Coronary artery (tissue), 2 donors: Measurements from ENCODE around the gene FAHD2A.
"Not testable (repeated sequence)": the region's sequence is repeated elsewhere in the genome, so short reads cannot be mapped to it uniquely, and the experiment has no call there.

Experiments used
- DNase-seq: peaks from one replicate; pipeline ENCODE4 v3.0.0-alpha.2; 2017; ENCODE audit warnings: low spot score
- H3K27ac ChIP-seq, 2 donors: fragments of 200-600 bp; sonication (generic); one replicate each; pipeline ENCODE4 v1.5.1; 2016 to 2019
- H3K4me3 ChIP-seq: fragments of 200-600 bp; sonication (generic); 2 replicates; pipeline ENCODE4 v1.5.1; 2016; ENCODE audit warnings: mild to moderate bottlenecking, moderate library complexity
- CTCF ChIP-seq: fragments of 200-600 bp; sonication (generic); IDR thresholded peaks from one replicate; pipeline ENCODE4 v1.5.1; 2019; ENCODE audit warnings: antibody characterized with exemption

The FAHD2A gene

GRCh38 chr2:95376311-95377215 is 25.9 kb upstream of the FAHD2A start:
- Histone ChIP-seq H3K27ac (no peak overlapping the region), H3K4me3 (no peak overlapping the region)
- peak; percentile 49 for DNase-seq
- TF ChIP-seq CTCF: no peak

- Histone ChIP-seq H3K4me3 (no peak overlapping the region), H3K27ac (no peak overlapping the region)
- no peak for TF ChIP-seq CTCF
- peak; percentile 50 for DNase-seq
These were observed 25.0 kb upstream of the FAHD2A start for GRCh38 chr2:95377216-95378123.

GRCh38 chr2:95378281-95378680 is 24.2 kb upstream of the FAHD2A start:
- not testable (repeated sequence) for H3K4me3 ChIP-seq, H3K27ac ChIP-seq, DNase-seq

GRCh38 chr2:95379371-95379831 is 23.1 kb upstream of the FAHD2A start:
- no peak overlapping the region for H3K4me3 ChIP-seq
- no peak for DNase-seq
- H3K27ac ChIP-seq: no peak overlapping the region
- no peak for TF ChIP-seq CTCF

- H3K27ac ChIP-seq: no peak overlapping the region
- peak; percentile 59 for DNase-seq
- H3K4me3 ChIP-seq: no peak overlapping the region
- TF ChIP-seq CTCF: no peak
These were observed 22.2 kb upstream of the FAHD2A start for GRCh38 chr2:95380280-95380679.

GRCh38 chr2:95380731-95381130 is 21.8 kb upstream of the FAHD2A start:
- no peak for TF ChIP-seq CTCF
- DNase-seq: no peak
- Histone ChIP-seq H3K4me3 (no peak overlapping the region), H3K27ac (no peak overlapping the region)
